Measurements from ENCODE around the gene NPAT.

DNA sequence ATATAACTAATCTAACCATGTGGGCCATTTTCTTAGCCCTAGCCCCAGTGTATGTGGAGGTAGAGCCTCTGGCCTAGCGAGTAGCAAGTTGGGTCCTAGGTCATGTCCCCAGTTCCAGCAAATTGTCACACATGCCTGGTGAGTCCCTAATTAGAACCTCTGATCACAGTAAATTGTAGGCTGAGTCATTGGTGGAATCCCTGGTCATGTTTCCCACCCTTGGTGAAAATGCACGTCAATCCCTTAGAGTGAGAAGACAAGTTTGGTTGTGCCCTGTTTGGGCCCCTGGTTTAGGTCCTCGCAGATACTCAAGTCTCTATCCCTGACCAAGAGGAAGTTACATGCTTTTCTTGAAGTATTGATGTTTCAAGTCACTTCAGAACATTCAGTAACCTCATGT, 47.1 kb upstream of the NPAT start:
- TF ChIP-seq, protein P1, sequence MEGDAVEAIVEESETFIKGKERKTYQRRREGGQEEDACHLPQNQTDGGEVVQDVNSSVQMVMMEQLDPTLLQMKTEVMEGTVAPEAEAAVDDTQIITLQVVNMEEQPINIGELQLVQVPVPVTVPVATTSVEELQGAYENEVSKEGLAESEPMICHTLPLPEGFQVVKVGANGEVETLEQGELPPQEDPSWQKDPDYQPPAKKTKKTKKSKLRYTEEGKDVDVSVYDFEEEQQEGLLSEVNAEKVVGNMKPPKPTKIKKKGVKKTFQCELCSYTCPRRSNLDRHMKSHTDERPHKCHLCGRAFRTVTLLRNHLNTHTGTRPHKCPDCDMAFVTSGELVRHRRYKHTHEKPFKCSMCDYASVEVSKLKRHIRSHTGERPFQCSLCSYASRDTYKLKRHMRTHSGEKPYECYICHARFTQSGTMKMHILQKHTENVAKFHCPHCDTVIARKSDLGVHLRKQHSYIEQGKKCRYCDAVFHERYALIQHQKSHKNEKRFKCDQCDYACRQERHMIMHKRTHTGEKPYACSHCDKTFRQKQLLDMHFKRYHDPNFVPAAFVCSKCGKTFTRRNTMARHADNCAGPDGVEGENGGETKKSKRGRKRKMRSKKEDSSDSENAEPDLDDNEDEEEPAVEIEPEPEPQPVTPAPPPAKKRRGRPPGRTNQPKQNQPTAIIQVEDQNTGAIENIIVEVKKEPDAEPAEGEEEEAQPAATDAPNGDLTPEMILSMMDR (IDR thresholded peaks at IDR 0.05) = no peak
- no peak for TF ChIP-seq EZH2phosphoT487 (IDR thresholded peaks at IDR 0.05)
- TF ChIP-seq EZH2 (IDR thresholded peaks at IDR 0.05) = no peak

All from neural progenitor cell (in vitro differentiated cells).